Stimulated activated CD4-positive, alpha-beta T cell treated with anti-CD3 and anti-CD28 coated beads, Interleukin-1b, Interleukin-23, amount 100 ng/mL, for 24 hours (primary cell): ENCODE data around the gene SLC10A7.
A peak's percentile ranks its signal among the peaks of the same experiment; 100 is the strongest.

Experiments
- DNase-seq, 4 experiments: peaks; one replicate each; pipeline ENCODE4 v3.0.0-alpha.2; 2020; ENCODE audit warnings: low read depth in 4 of 4, low spot score in 1 of 4

Gene SLC10A7

DNA sequence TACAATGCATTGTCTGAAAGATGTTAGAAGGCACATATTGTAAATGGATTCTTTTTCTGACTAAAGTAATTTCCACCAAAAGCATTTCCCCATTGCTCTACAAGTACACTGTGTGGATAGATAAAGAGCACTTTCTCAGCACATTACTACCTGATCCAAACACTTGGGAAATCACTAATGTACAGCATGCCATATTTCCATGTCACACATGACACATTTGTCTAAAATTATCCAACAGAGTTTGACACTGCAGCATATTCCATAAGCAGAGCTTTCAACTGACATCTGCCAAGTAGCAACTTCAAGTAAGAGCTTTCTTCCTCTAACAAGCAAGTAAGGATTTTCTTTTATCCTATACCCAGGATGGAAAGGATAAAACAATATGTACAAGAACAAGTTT lies 257.9 kb downstream of the SLC10A7 start:
- DNase-seq = no peak

DNA sequence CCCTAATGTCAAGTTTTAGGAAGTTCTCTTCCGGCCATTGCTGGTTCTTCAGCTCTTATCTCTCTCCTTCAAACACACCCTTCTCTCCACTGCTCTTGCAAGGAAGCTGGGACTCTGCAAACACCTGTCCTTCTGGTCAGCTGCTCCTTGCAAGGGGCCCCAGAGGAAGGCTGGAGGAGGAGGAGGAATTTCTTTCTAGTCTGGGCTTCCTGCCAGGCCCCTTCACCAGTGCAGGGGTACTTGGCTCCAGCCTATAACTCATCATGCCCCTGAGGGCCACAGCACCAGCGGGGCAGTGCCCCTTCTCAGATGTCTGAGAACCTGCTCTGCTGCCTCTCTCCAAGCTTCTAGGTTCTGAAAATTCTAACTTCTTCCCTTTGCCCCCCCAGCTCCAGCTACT lies 260.7 kb downstream of the SLC10A7 start:
- DNase-seq = no peak

DNA sequence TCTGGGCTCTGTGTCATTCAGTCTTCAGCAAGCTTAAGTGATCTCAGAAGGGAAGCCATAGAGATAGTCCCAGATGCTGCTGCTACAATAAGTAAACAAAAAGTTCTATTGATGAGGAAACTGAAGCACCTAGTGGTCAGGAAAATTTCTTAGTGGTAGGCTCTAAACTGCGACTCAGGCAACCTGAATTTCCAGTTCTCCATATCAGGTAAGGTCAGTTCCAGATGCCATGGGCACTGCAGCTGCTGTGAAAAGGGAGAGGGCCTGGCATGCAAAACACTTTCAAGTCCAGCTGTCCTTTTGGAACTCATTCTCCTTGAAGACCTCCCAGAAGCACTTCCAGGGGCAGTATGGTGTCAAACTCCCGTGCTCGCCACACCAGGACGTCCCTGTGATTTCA lies 261.2 kb downstream of the SLC10A7 start:
- no peak for DNase-seq

DNA sequence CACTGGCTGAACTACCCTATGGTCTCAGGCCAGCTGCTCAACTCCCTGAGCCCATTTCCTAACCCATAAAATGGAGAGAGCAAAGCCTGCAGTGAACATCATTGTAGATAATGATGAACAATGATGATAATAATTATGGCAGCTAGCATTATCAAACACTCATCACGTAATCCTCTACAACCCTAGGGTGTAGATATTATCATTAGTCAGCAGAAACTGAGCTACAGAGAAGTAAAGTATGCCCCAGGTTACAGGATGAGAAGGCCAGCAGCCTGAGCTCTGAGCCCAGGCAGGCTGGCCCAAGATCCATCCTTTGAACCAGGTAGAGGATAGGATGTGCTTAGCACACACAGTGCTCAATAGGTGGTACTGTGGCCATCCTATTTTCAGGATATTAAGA lies 264.2 kb downstream of the SLC10A7 start:
- DNase-seq = no peak

DNA sequence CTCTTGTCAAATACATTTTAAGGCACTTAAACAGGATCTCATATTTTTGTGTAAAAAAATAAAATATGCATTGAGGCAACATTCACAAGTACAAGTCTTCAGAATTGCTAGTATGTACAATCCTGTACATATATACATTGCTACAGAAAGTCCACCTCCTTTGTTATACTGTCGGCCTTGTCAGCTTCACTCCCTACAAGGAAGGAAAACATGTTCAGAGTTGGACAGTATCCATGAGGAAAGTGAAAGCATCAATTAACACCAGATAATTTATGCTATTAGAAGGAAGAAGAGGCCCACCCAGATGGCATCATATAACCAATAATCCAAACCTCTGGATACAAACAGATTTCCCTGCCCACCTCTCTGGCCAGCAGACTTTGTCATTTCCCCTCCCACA lies 265.4 kb downstream of the SLC10A7 start:
- DNase-seq = no peak

DNA sequence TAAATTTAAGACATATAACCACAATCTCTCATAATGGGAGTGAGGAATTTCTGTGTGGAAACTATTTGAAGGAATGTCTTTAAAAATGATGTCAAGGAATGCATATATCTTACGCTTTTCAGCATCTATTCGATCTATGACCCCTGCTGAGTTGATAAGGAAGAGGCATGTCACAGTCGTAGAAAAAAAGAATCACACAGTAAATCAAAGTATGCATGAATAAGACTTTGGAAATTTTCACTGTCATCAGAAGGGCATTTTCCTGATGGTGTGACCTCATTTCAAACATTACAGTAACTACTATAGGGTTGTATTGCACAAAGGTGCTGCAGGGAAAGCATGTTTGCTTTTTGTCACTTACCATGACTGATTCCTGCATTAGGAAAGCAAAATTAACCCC lies 265.9 kb downstream of the SLC10A7 start:
- DNase-seq = no peak

DNA sequence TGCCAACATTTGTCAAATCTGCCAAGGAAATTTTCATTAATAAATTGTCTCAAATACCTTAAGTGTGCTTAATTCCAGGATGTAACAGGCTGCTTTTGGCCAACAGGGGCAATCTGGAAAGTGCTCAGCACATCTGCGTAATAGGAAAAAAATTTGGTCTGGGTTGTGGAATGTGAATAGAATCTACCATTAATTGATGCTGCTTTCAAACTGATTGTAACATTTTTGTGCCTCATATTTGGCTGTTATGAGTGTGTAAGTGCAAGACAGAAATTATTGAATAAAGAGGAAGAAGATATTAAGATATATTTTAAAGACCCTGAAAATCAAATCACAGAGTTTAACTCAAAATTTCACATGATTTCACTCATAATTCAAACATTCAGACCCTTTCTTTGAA lies 266.3 kb downstream of the SLC10A7 start:
- no peak for DNase-seq

DNA sequence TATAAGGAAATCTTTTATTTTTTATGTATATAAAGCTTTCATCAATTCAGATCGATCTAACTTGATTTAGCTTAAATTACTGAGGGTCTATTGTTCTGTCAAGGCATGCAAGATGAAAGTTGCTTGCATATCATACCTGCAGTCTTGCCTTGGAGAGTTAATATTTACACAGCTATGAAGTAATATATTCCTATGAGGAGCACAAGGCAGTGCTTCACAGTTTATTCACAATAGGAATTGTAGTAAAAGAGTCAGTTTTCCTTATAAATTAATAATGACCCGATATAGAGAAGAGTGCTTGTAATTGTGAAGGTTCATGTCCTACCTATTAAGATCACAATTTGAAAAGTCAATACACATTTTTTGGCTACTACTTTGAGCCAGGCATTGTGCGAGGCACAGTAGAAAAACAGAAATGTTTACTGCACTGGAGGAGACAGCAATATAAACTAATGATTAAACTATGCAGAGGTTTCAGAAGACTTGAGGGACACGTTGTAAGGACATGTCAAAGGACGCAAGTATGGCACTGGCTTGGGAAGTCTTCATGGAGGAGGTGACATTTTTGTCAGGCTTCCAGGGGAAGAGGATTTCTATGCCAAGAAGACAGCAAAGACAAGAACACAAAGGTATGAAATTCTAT lies 268.6 kb downstream of the SLC10A7 start:
- no peak for DNase-seq

DNA sequence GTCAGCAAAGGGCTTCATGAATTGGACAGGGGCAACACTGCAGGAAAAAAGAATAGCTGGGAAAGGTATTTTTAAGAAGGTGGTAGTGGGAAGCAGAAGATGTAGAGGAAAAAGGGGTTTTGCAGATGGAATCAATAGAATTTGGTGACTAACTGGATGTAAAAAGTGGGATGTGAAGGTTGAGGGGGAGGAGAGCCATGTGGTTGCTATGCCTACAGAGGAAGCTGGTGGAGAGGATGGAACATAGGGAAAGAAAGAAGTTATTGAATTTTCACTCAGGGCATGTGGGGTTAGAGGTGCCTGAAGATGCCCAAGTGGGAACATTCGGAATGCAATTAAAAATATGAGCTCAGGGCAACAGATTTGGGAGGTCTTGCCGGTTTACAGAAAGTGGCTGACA lies 274.4 kb downstream of the SLC10A7 start:
- no peak for DNase-seq

DNA sequence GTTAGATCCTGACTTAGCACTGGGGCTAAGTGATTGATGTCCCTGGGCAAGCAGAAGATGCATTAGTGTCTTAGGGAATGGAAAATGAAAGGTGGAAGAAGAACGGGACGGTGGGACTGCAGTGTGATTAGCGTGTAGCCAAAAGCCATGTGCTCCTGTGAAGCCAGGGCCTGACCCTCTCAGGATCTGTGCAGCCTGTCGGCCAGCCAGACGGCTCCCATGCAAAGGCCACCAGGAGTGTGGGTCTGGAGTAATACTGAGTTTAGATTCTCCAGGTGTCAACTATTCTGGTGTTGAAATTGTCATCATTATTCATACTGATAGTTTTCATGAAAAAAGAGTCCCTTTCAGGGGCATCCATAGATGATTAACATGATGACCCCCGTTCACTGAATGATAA lies 275.4 kb downstream of the SLC10A7 start:
- no peak for DNase-seq

DNA sequence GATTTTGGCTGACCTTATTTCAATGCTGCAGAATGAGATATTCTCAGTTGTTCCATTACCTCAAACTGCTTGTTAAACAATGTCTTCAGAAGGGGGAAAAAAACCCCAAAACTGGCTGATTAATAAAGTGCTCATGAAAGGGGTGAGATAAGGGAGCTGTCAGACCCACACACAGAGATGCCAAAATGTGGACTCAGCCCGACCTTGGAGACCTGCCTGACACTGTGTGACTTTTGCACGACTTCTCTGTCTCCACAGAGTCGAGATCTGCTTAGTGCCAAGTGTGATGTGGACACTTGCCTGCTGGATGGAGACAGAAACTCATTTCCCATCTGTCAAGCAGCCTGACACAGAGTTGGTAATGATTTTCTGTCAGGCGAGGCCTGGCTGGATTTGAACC lies 275.9 kb downstream of the SLC10A7 start:
- DNase-seq = no peak

DNA sequence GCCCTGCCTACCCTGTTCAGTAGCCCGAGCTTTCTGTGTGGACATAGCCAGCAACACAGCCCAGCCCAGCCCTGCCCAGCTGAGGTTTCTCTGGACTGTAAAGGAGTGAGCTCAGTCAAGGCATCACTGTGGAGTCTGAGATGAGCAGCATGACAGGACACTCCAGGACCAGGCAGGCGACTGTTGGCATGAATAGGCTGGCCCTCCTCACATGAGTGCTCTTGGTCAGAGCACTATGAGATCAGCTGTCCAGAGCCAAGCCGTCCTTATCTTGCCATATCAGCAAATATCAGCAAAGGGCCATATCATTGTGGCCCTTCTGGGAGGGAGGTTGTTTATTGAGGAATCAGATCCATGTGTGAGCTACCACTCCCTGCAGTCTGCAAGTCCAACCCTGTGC lies 276.5 kb downstream of the SLC10A7 start:
- no peak for DNase-seq

DNA sequence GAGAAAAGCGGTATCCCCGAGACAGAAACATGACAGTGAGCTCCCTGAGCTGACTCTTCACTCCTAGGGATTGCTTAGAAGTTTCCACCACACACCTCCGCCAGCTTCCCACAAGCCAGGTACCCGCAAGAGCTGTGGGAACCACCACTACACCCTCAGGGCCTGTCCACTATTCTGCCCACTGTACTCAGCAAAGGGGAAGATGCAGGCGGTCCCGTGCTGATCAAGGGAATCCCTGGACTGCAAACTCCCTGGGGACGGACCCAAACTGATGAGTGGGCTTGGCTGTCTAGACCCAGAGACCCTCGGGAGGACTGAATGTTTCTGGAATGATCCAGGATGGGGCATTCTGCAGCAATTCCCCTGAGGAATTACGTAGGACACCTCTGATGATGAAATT lies 277.2 kb downstream of the SLC10A7 start:
- no peak for DNase-seq

DNA sequence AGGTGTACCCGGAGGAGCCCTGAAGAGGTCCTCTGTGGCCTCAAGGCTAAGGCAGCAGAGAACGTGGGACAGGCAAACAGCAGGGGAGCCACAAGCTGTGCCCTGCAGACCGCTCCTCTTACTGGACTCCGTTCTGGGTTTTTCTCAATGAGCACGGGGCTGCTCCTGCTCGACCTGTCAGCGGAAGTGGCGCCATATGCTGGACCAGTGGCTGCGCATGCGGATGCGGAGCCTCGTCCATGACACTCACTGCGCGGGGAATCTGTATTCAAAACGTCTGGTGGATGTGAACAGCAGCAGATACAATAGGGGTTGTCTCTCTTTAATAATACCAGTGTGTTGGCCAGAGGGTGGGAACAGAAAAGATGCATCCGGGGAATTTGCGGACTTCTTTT lies 277.9 kb downstream of the SLC10A7 start:
- DNase-seq = no peak

DNA sequence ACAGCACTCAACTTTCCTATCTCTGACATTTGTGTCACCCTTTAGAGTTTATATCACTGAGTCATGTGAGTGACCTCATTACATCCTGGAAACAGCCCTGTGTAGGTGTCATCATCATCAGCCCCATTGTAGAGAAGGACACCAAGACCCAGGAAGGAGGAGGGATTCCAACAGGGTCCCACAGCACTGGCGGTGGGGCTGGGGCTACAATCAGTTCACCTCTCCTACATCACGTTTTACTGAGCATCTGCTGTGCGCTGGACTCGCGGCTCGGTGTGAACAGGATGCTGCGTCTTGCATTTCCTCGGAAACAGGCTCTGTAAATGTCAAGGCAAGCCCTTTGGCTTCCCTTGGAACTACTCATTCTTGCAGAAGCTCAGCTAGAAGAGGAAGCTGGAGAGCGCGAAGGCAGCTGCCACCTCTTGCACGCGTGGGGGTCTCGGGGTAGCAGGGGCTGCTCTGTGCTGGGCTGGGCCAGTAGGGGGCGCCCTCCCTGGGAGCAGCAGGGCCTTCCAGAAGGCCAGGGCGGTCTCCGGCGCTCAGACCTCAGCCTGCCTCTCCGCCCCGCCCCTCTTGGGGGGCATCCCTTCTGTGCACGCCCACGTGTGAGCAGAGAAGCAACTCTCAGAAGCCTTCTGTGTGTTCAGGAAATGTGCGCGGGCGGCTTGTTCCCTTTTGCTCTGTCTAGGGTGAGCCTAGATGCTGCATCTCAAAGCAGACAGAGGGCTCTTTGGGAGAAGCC lies 278.4 kb downstream of the SLC10A7 start:
- DNase-seq = peak; percentile 16 to 56 (median 40)

DNA sequence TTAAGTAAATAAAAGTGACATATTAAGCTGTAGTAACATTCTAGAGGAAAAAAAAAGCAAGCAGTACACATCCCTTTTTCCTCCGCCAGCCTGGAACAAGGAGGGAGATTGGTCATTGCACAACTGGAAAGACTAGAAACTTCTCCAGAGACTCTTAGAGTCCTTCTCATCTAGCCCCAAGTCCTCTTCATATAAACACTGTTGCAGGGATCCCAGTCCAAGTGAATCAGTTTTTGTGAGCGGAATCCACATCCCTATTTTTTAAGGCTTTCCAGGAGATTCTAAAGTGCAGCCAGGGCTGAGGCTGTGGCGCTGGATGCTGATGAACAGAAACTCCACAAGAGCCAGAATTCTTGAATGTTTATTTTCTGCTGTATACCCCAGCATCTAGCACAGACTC lies 283.6 kb downstream of the SLC10A7 start:
- no peak for DNase-seq

DNA sequence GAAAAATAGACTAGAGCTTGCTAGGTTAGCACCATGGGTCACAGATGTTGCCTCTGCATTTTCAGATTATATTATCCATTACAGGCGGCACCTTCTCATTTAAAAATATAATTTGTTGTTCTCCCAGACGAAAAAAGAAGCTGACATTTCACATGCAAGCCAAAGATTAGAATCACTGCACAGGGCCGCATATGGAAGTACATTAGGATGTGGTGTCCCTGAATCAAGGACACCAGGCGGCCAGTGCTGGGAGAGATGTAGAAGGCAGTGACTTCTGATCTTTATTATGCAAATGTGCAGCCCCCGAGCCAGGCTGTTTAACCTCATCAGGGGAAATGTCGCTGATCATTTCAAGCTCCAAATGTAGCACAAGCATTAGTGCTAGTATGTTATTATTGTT lies 284.6 kb downstream of the SLC10A7 start:
- no peak for DNase-seq

DNA sequence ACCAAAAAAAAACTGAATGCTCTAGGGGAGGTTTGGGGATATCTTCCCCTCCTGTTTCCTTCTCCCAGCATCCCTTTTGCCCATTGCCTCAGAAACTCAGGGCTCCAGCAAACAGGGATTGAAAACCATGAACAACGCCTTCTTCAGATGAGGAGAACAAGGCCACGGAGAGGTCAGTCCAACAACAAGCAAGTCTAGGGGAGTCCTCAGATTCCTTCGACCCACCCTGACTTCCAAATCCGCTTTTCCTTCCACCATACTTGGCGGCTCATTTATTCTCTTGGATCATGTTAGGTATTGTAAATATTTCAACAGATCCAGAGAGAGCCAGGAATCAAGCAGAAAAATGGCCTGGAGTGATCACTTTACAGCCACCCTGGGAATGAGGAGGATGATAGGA lies 285.5 kb downstream of the SLC10A7 start:
- no peak for DNase-seq

DNA sequence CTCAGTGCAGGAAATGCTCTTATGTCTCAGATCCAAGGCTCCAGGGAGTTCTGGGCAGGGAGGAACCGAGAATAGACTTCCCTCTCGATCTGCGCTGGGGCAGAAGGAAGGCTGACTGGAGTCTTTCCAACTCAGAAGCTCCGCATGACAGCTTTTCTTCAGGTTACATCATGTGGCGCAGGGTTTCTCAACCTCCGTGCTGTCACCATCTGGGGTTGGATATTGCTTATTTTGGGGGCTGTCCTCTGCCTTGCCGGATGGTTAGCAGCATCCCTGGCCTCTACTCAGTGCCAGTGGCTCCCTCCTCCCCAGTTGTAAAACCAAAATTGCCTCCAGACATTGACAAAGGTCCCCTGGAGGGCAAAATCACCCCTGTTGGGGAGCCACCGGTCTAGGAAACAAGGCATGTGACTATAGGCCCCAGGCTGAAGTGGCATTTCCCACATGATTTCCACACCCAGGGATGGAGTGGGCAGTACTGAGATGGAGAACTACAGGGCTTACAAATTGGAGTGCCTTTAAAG lies 286.0 kb downstream of the SLC10A7 start:
- no peak for DNase-seq

DNA sequence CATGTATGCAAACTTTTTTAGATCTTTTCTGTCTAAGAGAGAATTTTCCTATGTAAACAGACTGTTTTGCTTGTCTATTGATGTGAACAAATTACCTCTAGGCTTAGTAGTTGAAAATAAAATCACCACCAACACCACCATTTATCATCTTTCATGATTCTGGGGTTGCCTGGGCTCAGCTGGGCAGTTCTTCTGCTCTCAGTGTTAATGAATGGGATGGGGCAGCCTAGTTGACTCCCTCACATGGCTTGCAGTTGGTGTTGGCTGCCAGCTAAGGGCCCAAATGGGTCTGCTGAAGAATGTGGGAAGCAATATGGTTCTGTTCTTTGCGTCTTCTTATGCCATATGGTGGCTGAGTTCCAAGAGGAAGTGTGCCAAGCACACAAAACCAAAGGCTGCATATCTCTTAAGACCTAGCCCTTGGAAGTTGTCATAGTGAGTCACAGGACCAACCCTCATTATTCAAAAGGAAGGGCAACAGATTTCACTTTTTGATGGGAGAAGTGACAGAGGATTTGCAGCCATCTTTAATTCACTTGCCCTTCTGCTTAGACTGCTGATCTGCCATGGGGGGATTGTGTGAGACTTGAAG lies 289.5 kb downstream of the SLC10A7 start:
- no peak for DNase-seq

DNA sequence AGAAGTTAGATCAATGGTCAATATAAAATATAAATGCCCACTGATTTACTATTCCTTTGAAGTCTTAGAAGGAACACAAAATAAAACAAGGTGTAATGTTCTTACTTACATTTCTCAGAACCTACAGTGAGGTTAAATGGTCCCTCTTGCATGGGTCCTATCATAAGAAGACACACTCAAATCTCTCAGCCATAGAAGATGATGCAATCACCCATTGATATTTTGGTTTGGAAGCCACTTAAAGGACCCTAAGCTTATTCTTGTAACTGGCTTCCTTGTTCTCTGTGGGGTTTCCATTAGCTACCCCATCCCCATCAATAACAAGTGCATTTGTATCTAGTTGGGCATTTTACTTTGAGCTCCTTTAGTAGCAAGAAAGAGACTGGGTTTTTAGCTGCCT lies 292.3 kb downstream of the SLC10A7 start:
- DNase-seq = no peak

DNA sequence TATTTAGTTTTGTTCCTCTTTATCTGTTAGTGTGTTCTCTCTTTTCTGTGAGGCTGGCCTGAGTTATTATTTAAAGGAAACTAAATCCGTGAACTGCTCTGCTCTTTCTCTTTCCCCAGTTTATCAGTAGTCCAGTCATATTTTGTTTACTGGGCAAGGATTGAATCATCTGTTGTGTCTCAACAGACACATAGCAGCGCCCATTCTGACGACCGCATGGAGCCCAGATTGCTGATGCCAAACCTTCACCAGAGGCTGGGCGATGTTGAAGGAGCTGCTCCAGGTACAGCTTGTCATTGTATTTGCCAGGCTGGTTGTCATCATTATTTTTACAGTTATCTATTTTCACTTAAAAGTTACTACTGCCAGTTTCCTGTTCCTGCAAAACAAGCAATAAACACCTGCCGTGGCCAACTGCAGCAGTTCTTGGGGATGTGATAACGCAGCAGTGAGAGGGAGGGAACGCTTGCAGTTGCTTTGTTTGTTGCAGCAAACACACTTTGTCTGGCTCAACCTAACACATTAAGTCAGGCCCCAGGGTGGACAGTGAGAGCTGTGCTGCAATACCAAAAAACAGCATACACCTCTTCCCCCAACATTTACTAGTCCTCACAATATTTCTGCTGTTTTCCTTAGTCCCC lies 297.3 kb downstream of the SLC10A7 start:
- no peak for DNase-seq
